Activated naive CD4-positive, alpha-beta T cell treated with anti-CD3 and anti-CD28 coated beads, Interleukin-2, amount 10 ng/mL, durations not matched to agents 7 days and 5 days (primary cell): ENCODE measurements around the gene AUTS2.

ENCODE experiments used
- CTCF ChIA-PET: fragments of 350-600 bp; sonication (Branson Sonifier 250); formaldehyde crosslinking; loops from one replicate; lab custom pipeline; 2021; ENCODE audit warnings: antibody characterized with exemption; lab: Charles Lee
- DNase-seq: peaks from one replicate; pipeline ENCODE4 v3.0.0-alpha.2; 2020
- H3K27ac Mint-ChIP-seq: one replicate; pipeline ENCODE4 v1.8.0; 2021; ENCODE audit warnings: mild to moderate bottlenecking, moderate library complexity, mixed read lengths
- H3K27me3 Mint-ChIP-seq: one replicate; pipeline ENCODE4 v1.8.0; 2021; ENCODE audit warnings: mild to moderate bottlenecking, mixed read lengths
- H3K36me3 Mint-ChIP-seq: one replicate; pipeline ENCODE4 v1.8.0; 2021; ENCODE audit warnings: mixed read lengths
- H3K4me1 Mint-ChIP-seq: one replicate; pipeline ENCODE4 v1.8.0; 2021; ENCODE audit warnings: mixed read lengths
- H3K4me3 Mint-ChIP-seq: one replicate; pipeline ENCODE4 v1.8.0; 2021; ENCODE audit warnings: mild to moderate bottlenecking, moderate library complexity, mixed read lengths
- H3K9me3 Mint-ChIP-seq: one replicate; pipeline ENCODE4 v1.8.0; 2021; ENCODE audit warnings: mixed read lengths

AUTS2 gene

GRCh38 chr7:70463352-70463938 lies 865.2 kb downstream of the AUTS2 start:
- Mint-ChIP-seq H3K4me3 (no peak overlapping the region), H3K4me1 (peaks cover under 1% of the 10 kb centered on the region), H3K27me3 (no peaks in the 10 kb centered on the region), H3K27ac (no peak overlapping the region), H3K9me3 (peaks cover 2% of the 10 kb centered on the region), H3K36me3 (no peaks in the 10 kb centered on the region)
- DNase-seq = no peak
- CTCF ChIA-PET = no interaction called here

GRCh38 chr7:70466725-70467364 lies 868.6 kb downstream of the AUTS2 start:
- Mint-ChIP-seq H3K27ac (no peak overlapping the region), H3K27me3 (no peaks in the 10 kb centered on the region), H3K4me3 (no peak overlapping the region), H3K4me1 (no peaks in the 10 kb centered on the region), H3K9me3 (peaks cover 2% of the 10 kb centered on the region), H3K36me3 (no peaks in the 10 kb centered on the region)
- no peak for DNase-seq
- CTCF ChIA-PET = no interaction called here

DNA sequence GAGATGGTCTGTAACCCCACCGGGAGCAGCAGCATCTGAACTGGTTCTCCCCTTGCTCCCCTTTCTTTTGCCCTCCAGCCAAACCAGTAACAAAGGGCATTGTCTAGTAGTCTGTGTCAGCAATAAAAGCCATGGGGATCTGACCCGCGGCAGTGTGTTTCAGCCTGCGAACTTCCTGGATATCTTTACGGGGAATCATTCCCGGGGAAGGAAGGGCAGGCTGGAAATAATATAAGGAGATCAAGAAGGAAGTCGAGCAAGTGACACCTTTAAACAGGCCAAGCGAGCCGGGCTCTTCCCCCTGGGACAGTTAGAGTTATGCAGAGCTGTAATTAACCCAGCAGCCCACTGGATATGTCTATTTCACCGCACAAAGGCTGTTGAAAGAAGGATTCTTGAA lies 872.5 kb downstream of the AUTS2 start:
- CTCF ChIA-PET = no interaction called here
- DNase-seq = no peak
- no peaks in the 10 kb centered on the region for H3K36me3 Mint-ChIP-seq

DNA sequence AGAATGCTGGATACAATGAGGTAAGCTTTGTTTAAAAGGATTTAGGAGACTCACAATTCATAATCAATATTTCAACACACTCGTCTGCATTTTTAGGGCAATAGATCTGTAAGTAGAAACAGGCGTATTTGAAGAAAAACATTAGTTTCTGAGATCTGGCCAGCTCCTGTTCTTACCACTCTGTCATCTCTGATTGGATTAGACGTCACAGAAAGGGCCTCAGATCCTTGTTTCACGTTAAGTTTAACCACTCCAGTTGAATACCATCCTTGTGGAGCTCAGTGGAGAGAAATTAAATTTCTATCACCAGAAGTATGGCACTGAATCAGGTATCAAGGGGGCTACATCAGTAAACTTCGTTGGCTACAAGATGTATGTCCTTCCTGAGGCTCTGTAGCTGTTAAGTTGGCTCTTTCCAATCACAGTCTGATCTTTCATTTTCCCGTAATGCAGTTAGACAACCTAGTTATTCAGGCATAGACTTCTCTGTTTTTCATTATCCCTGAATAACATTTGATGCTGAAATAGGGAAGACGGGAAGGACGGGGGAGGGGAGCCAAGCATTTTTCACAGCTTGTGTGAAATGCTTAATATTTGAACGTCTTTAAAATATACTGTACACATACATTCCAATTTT lies 874.4 kb downstream of the AUTS2 start:
- no peaks in the 10 kb centered on the region for H3K27me3 Mint-ChIP-seq
- H3K36me3 Mint-ChIP-seq = no peaks in the 10 kb centered on the region
- H3K4me1 Mint-ChIP-seq = no peaks in the 10 kb centered on the region
- H3K4me3 Mint-ChIP-seq = no peak overlapping the region
- H3K9me3 Mint-ChIP-seq = peaks cover 2% of the 10 kb centered on the region
- CTCF ChIA-PET = no interaction called here
- no peak overlapping the region for H3K27ac Mint-ChIP-seq
- DNase-seq = no peak

More for the DNA sequence above, 872.5 kb downstream of the AUTS2 start:
- H3K4me3 Mint-ChIP-seq = no peak overlapping the region
- no peaks in the 10 kb centered on the region for H3K27me3 Mint-ChIP-seq
- H3K27ac Mint-ChIP-seq = no peak overlapping the region
- peaks cover 2% of the 10 kb centered on the region for H3K9me3 Mint-ChIP-seq
- H3K4me1 Mint-ChIP-seq = no peaks in the 10 kb centered on the region

DNA sequence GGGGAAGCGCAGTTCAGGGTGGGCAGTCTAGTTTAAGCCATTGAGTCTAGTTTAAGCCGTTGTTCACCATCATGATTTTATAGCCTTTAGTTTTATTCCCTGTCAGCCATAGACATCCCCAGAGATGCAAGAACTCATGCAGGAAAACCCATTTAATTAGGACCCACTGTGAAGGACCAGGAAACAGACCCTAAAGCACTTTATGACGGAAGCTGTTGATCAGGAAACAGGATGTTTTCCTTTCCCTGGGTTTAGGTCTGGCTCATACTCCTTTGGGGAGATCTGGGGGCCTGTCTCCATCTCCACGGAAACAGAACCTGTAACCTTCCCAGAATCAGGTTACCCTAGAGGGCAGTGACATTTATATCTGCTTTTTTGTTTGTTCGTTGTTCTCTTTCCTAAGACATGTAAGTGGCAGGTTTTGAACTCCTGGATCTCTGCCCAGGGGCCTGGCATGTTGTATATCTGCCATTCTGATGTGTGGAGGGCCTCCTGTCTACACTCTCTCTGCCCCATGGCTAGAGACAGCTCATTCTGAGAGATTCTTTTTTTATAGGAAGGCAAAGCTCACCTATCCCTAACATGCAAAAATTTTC lies 876.5 kb downstream of the AUTS2 start:
- H3K4me1 Mint-ChIP-seq = no peaks in the 10 kb centered on the region
- DNase-seq = no peak
- CTCF ChIA-PET = no interaction called here
- no peak overlapping the region for H3K4me3 Mint-ChIP-seq
- H3K36me3 Mint-ChIP-seq = no peaks in the 10 kb centered on the region
- no peaks in the 10 kb centered on the region for H3K27me3 Mint-ChIP-seq
- peaks cover 2% of the 10 kb centered on the region for H3K9me3 Mint-ChIP-seq
- H3K27ac Mint-ChIP-seq = no peak overlapping the region

DNA sequence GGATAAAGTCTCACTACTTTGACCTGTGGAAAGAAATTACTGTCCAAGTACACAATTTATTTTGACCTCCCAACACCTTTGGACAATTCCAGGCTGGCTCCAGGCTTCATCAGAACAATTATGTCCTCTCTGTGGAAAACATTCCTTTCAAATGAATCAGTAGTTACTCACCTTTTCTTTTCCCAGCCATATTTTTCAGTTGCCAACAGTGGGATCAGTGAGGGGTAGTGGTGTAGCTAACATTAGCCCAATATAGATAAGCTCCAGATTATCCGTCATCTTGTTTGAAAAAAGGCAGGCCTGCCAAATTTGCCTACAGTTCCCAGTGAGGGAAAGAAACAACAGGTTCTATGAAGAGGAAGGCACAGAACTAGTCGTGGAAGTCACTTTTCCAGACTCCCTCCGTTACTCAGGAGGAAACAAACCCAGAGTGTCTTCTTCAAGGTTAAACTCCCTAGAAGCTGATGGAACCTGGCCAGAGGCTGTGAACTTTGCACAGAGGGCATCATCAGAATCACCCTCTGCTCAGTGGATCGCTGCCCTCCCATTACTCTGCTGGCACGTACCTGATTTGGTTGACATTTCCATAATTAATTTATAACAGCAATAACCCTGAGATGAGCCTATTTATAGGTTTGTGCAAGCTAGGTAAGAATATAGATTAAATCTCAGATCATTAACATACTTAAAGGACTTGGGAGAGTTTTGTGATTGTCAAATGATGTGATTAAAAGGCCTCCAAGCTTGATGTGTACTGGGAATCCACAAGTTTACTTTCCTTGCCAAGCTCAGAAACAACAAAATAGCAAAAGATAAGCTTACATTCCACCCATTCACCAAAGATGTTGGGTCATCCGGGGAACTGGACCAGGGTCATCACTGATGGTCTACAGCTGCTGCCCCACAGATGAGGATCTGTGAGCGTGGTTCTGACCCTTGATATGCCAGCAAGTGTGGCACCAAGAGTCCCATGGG lies 879.0 kb downstream of the AUTS2 start:
- H3K9me3 Mint-ChIP-seq = peaks cover 6% of the 10 kb centered on the region

GRCh38 chr7:70479153-70480021 lies 881.1 kb downstream of the AUTS2 start:
- no peaks in the 10 kb centered on the region for H3K27me3 Mint-ChIP-seq
- H3K27ac Mint-ChIP-seq = no peak overlapping the region
- CTCF ChIA-PET = no interaction called here
- H3K9me3 Mint-ChIP-seq = peaks cover 6% of the 10 kb centered on the region
- no peaks in the 10 kb centered on the region for H3K4me1 Mint-ChIP-seq
- DNase-seq = no peak
- no peaks in the 10 kb centered on the region for H3K36me3 Mint-ChIP-seq
- no peak overlapping the region for H3K4me3 Mint-ChIP-seq

More for the DNA sequence above, 879.0 kb downstream of the AUTS2 start:
- no peak for DNase-seq
- Mint-ChIP-seq H3K27me3 (no peaks in the 10 kb centered on the region), H3K27ac (no peak overlapping the region), H3K4me3 (no peak overlapping the region), H3K4me1 (no peaks in the 10 kb centered on the region), H3K36me3 (no peaks in the 10 kb centered on the region)
- CTCF ChIA-PET = no interaction called here

DNA sequence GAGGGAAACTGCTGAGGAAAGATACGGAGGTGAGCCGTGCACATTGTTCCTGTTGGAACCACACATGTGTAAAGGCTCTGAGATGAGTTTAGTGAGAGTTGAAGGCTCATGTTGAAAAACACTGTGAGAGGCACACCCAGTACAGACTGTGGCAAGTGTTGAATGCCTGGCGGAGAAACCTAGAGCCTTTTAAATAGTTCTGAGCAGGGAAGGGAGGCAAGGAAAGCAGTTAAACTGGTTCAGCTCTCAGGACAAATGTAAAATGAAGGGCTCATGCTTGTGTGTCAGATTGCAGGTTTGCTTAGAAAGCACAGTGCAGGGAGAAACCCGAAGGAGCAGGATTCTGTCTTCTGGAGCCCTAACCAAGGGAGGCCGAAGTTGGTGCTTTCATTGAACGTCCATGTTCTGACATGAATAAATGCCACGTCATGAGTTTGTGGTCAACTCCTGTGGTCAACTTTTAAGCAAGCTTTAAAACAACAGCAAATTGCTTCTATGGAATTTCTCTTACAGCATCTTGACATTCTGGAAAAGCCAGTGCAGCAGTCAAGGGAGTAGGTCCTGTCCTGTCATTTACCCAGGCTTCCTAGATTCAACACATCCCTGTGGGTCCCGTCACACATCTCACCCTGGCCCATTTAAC lies 882.8 kb downstream of the AUTS2 start:
- CTCF ChIA-PET = interaction anchor here (0.8 kb wide), 1 partner anchor 25 kb away, joined by 3 read pairs; no protein-coding TSS in a partner anchor
- no peak overlapping the region for H3K4me3 Mint-ChIP-seq
- no peaks in the 10 kb centered on the region for H3K27me3 Mint-ChIP-seq
- no peak for DNase-seq
- H3K4me1 Mint-ChIP-seq = no peaks in the 10 kb centered on the region
- H3K27ac Mint-ChIP-seq = no peak overlapping the region
- H3K9me3 Mint-ChIP-seq = peaks cover 16% of the 10 kb centered on the region
- no peaks in the 10 kb centered on the region for H3K36me3 Mint-ChIP-seq

DNA sequence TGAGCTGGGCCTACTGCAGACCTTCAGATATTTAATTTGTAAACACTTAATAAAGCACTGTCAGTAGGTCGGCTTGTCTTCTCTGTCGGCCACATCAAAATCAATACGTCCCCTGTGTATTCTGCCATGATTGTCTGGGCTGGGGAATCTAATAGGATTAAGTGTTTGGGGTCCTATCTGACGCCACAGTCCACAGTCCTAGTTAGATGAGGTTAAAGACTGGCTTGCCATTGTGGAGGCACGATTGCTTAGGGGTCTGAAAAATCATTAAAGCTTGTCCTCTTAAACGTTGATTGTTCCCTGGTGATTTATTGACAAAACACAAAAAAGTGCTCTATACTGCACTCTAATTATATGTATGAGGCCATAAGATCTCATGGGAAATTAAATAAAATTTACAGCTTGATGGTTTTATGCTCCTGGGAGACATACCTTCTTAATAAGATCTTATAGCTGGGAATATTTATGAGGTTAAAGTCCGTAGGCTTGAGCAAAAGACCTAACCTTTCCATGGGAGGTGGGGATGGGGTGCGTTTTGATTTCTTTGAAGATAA lies 883.4 kb downstream of the AUTS2 start:
- Mint-ChIP-seq H3K9me3 (peaks cover 16% of the 10 kb centered on the region), H3K4me1 (no peaks in the 10 kb centered on the region), H3K27ac (no peak overlapping the region), H3K36me3 (no peaks in the 10 kb centered on the region), H3K27me3 (no peaks in the 10 kb centered on the region), H3K4me3 (no peak overlapping the region)
- DNase-seq = no peak
- CTCF ChIA-PET = interaction anchor here (0.8 kb wide), 1 partner anchor 24 kb away, joined by 3 read pairs; no protein-coding TSS in a partner anchor

- H3K27me3 Mint-ChIP-seq = no peaks in the 10 kb centered on the region
- CTCF ChIA-PET = no interaction called here
- H3K4me3 Mint-ChIP-seq = no peak overlapping the region
Measured at GRCh38 chr7:70484255-70484654, 886.0 kb downstream of the AUTS2 start.

GRCh38 chr7:70486977-70487376 lies 888.7 kb downstream of the AUTS2 start:
- Mint-ChIP-seq H3K36me3 (no peaks in the 10 kb centered on the region), H3K4me3 (no peak overlapping the region), H3K27me3 (no peaks in the 10 kb centered on the region), H3K27ac (no peak overlapping the region), H3K9me3 (peaks cover 18% of the 10 kb centered on the region), H3K4me1 (no peaks in the 10 kb centered on the region)
- CTCF ChIA-PET = no interaction called here
- no peak for DNase-seq

More at GRCh38 chr7:70484255-70484654, 886.0 kb downstream of the AUTS2 start:
- Mint-ChIP-seq H3K36me3 (no peaks in the 10 kb centered on the region), H3K27ac (no peak overlapping the region), H3K9me3 (peaks cover 23% of the 10 kb centered on the region), H3K4me1 (no peaks in the 10 kb centered on the region)
- DNase-seq = no peak

DNA sequence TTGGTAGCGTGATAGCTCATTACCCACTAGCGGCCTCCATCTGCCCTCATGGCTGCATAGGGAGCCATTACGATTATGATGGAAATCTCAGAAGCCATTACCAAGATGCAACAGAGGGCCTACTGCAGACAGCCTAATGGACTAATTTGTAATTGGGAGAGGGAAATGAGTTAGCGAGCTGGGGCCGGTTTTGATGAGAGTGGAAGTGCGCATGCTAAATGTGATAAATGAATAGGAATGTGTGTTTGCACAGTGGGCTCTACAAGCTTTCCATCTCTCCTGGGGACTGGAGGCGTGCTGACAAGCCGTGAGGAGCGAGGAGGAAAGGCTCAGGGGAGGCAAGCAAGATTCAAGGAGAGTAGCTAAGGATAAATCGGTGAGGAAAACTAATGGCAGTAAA lies 889.2 kb downstream of the AUTS2 start:
- H3K4me3 Mint-ChIP-seq = no peak overlapping the region
- no peaks in the 10 kb centered on the region for H3K4me1 Mint-ChIP-seq
- H3K9me3 Mint-ChIP-seq = peaks cover 18% of the 10 kb centered on the region
- H3K27ac Mint-ChIP-seq = no peak overlapping the region
- CTCF ChIA-PET = no interaction called here
- no peaks in the 10 kb centered on the region for H3K36me3 Mint-ChIP-seq
- no peaks in the 10 kb centered on the region for H3K27me3 Mint-ChIP-seq
- no peak for DNase-seq
